AG04449 (cell line): ENCODE data around the gene PEAR1.

Experiments
- CTCF ChIA-PET: fragments of 350-600 bp; formaldehyde crosslinking; extraction: SDS; loops from one replicate; lab custom pipeline; 2021; ENCODE audit warnings: antibody characterized with exemption; lab: Yijun Ruan, JAX
- POLR2A ChIA-PET: fragments of 400-600, 350-600 bp; formaldehyde crosslinking; extraction: SDS; loops from one replicate; lab custom pipeline; 2020; ENCODE audit warnings: antibody characterized with exemption, inconsistent platforms; lab: Yijun Ruan, JAX
- DNase-seq: peaks from one replicate; pipeline ENCODE4 v3.0.0-alpha.2; 2010; ENCODE audit warnings: low read depth, low spot score
- H3K4me3 ChIP-seq: 2 replicates; pipeline ENCODE4 v1.5.1; 2011; ENCODE audit warnings: low read depth, mild to moderate bottlenecking, control low read depth, low read length
- CTCF ChIP-seq: IDR thresholded peaks from one replicate; pipeline ENCODE4 v1.5.1; 2011; ENCODE audit warnings: mild to moderate bottlenecking, moderate library complexity, low read length, control low read depth, inconsistent platforms; ENCODE audit not compliant: insufficient read depth; ENCODE audit errors: missing control alignments

Gene PEAR1

GRCh38 chr1:156886583-156887281, 6.8 kb upstream of the PEAR1 start:
- CTCF ChIA-PET: interaction anchor here (0.8 to 23.6 kb wide), 10 partner anchors 10 to 227 kb away, joined by 3 to 678 read pairs (median 190); partner anchors contain the start of genes INSRR, ISG20L2, LRRC71 and METTL25B
- no peak overlapping the region for H3K4me3 ChIP-seq
- no peak for DNase-seq
- POLR2A ChIA-PET: no interaction called here
- no peak for TF ChIP-seq CTCF

GRCh38 chr1:156887317-156887716, 6.2 kb upstream of the PEAR1 start:
- DNase-seq: no peak
- no peak for TF ChIP-seq CTCF
- ChIA-PET CTCF (interaction anchor here (0.8 to 23.6 kb wide), 9 partner anchors 11 to 228 kb away, joined by 3 to 678 read pairs (median 204); partner anchors contain the start of genes INSRR, ISG20L2, LRRC71 and METTL25B), POLR2A (no interaction called here)
- H3K4me3 ChIP-seq: no peak overlapping the region

GRCh38 chr1:156887734-156888133, 5.8 kb upstream of the PEAR1 start:
- ChIA-PET CTCF (interaction anchor here (1.5 to 23.6 kb wide), 10 partner anchors 11 to 228 kb away, joined by 4 to 678 read pairs (median 190); partner anchors contain the start of genes INSRR, ISG20L2, LRRC71 and METTL25B), POLR2A (no interaction called here)
- no peak for DNase-seq
- no peak overlapping the region for H3K4me3 ChIP-seq
- no peak for TF ChIP-seq CTCF

GRCh38 chr1:156889802-156890580, 3.5 kb upstream of the PEAR1 start:
- ChIA-PET POLR2A (no interaction called here), CTCF (interaction anchor here (0.7 to 23.6 kb wide), 41 partner anchors 11 to 319 kb away, joined by 3 to 678 read pairs (median 5); partner anchors contain the start of genes INSRR, ISG20L2, LRRC71 and METTL25B)
- no peak for DNase-seq
- H3K4me3 ChIP-seq: no peak overlapping the region
- TF ChIP-seq CTCF: peak; percentile 79

GRCh38 chr1:156892190-156893047, 1.1 kb upstream of the PEAR1 start:
- peak overlapping the region; percentile 30 for H3K4me3 ChIP-seq
- ChIA-PET POLR2A (interaction anchor here (0.7 to 1.4 kb wide), 2 partner anchors 28 kb away, joined by 3 read pairs; no protein-coding TSS in a partner anchor), CTCF (interaction anchor here (0.7 to 23.6 kb wide), 33 partner anchors 9 to 275 kb away, joined by 3 to 678 read pairs (median 5); partner anchors contain the start of genes INSRR, ISG20L2, LRRC71 and METTL25B)
- no peak for DNase-seq
- TF ChIP-seq CTCF: peak; percentile 97
